Smooth muscle cell (in vitro differentiated cells): ENCODE measurements around the gene MED29. TPM values are rescaled to one million over a fixed set of nuclear protein-coding genes. Genes with fewer than 3 reads are reported as not detected.

Experiments
- DNase-seq: peaks from one replicate; lab custom pipeline; 2025; ENCODE audit not compliant: unreplicated experiment; lab: John Stamatoyannopoulos, UW
- H2AFZ ChIP-seq: fragments of 200-600 bp; sonication (generic); 2 replicates; pipeline ENCODE4 v1.6.0; 2016; ENCODE audit warnings: antibody characterized with exemption, low read depth, mild to moderate bottlenecking
- H3F3A ChIP-seq: fragments of 200-600 bp; sonication (generic); 2 replicates; pipeline ENCODE4 v1.6.0; 2017; ENCODE audit warnings: antibody characterized with exemption, low read depth
- H3K27ac ChIP-seq: fragments of 200-600 bp; sonication (generic); 2 replicates; pipeline ENCODE4 v1.5.1; 2016; ENCODE audit warnings: low read depth, mild to moderate bottlenecking
- H3K27me3 ChIP-seq: fragments of 200-600 bp; sonication (generic); 2 replicates; pipeline ENCODE4 v1.6.1; 2016; ENCODE audit warnings: low read depth, mild to moderate bottlenecking
- H3K36me3 ChIP-seq: fragments of 200-600 bp; sonication (generic); 2 replicates; pipeline ENCODE4 v1.5.1; 2016; ENCODE audit warnings: low read depth
- H3K4me1 ChIP-seq: fragments of 200-600 bp; sonication (generic); 2 replicates; pipeline ENCODE4 v1.5.1; 2016; ENCODE audit warnings: low read depth
- H3K4me2 ChIP-seq: fragments of 200-600 bp; sonication (generic); 2 replicates; pipeline ENCODE4 v1.6.0; 2016; ENCODE audit warnings: mild to moderate bottlenecking
- H3K4me3 ChIP-seq: fragments of 200-600 bp; sonication (generic); 2 replicates; pipeline ENCODE4 v1.5.1; 2016; ENCODE audit warnings: mild to moderate bottlenecking
- H3K79me2 ChIP-seq: fragments of 200-600 bp; sonication (generic); 2 replicates; pipeline ENCODE4 v1.6.0; 2016; ENCODE audit warnings: low read depth, mild to moderate bottlenecking
- H3K9ac ChIP-seq: fragments of 200-600 bp; sonication (generic); 2 replicates; pipeline ENCODE4 v1.6.0; 2016; ENCODE audit warnings: low read depth
- H3K9me3 ChIP-seq: fragments of 200-600 bp; sonication (generic); replicated peaks from 2 replicates; pipeline ENCODE4 v1.5.1; 2016; ENCODE audit warnings: low read depth
- H4K20me1 ChIP-seq: fragments of 200-600 bp; sonication (generic); 2 replicates; pipeline ENCODE4 v1.6.0; 2016; ENCODE audit warnings: low read depth
- WGBS: methylation state at CpG from one replicate; pipeline ENCODE4 v1.1.7; 2016; ENCODE audit warnings: low lambda C conversion rate; 5-methylcytosine and 5-hydroxymethylcytosine counted together
- polyA plus RNA-seq: library from polyadenylated mRNA; unstranded; fragments of >200 nt; fragmentation: Nextera tagmentation; extraction: Ambion mirVana; gene quantifications from 2 replicates; pipeline ENCODE4 v1.2.1, GENCODE V29; 2016
- total RNA-seq: library from RNA; depleted of rRNA; stranded (reverse); fragments of >200 nt; gene quantifications from 2 replicates; pipeline ENCODE4 v1.2.3, GENCODE V29; 2014
- TF ChIP-seq, protein P1 (sequence below): fragments of 200-600 bp; sonication (generic); IDR thresholded peaks from 2 replicates; pipeline ENCODE4 v1.5.1; 2017; ENCODE audit warnings: borderline replicate concordance, mild to moderate bottlenecking, antibody characterized with exemption; ENCODE audit not compliant: insufficient read depth, poor library complexity, severe bottlenecking

The MED29 gene
- total and polyA plus RNA-seq, 2 experiments from 2014 or later = 23.0 to 37.7 TPM

DNA sequence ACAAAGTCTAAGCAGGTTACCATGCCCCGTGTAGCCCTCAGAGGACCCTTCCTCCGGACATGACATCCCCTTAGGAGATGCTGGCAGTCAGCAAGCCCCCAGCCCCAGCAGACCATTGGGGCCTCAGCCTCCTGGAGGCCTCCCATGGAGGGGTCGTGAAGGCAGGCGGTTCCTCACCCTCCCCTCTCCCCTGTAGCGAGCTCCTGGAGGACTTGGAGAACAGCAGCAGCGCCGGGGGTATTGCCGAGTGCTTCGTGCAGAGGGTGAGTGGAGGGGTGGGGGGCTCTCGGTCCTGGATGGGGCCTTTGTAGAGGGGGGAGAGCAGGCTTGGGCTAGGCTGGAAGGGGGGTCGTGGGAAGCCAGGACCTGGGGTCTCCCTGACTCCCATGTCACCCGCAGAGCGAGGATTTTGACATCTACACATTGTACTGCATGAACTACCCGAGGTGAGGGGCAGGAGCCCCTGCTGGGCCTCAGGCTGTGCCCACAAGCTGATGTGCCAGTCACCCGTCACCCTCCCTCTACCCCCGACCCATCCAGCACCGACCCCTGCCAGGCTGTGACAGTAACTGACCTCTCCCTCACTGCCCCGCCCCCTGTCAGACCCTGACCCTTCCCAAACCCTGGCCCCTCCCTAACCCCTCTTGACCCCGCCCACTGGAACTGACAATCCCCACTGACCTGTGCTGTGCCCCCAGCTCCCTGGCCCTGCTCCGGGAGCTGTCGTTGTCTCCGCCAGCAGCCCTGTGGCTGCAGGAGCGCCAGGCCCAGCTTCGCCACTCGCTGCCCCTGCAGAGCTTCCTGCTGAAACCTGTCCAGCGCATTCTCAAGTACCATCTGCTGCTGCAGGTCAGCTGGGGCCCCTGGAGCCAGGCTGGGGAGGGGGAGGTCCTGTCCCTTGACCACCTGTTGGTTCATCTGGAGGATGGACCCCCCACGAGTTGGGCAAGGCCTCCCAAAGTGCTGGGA, 25.3 kb downstream of the MED29 start:
- Histone ChIP-seq H2AFZ (no peak overlapping the region), H3K27ac (no peak overlapping the region), H3K9ac (no peak overlapping the region), H3K4me2 (no peak overlapping the region), H4K20me1 (peaks cover 26% of the 10 kb centered on the region), H3K4me3 (no peak overlapping the region), H3K36me3 (no peaks in the 10 kb centered on the region), H3K4me1 (peaks cover 7% of the 10 kb centered on the region), H3K27me3 (no peaks in the 10 kb centered on the region), H3F3A (no peaks in the 10 kb centered on the region), H3K9me3 (no peaks in the 10 kb centered on the region), H3K79me2 (peaks cover 52% of the 10 kb centered on the region)
- WGBS = 91% methylated on average over 14 of the region's 27 CpGs
- TF ChIP-seq, protein P1, sequence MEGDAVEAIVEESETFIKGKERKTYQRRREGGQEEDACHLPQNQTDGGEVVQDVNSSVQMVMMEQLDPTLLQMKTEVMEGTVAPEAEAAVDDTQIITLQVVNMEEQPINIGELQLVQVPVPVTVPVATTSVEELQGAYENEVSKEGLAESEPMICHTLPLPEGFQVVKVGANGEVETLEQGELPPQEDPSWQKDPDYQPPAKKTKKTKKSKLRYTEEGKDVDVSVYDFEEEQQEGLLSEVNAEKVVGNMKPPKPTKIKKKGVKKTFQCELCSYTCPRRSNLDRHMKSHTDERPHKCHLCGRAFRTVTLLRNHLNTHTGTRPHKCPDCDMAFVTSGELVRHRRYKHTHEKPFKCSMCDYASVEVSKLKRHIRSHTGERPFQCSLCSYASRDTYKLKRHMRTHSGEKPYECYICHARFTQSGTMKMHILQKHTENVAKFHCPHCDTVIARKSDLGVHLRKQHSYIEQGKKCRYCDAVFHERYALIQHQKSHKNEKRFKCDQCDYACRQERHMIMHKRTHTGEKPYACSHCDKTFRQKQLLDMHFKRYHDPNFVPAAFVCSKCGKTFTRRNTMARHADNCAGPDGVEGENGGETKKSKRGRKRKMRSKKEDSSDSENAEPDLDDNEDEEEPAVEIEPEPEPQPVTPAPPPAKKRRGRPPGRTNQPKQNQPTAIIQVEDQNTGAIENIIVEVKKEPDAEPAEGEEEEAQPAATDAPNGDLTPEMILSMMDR = no peak
- no peak for DNase-seq

DNA sequence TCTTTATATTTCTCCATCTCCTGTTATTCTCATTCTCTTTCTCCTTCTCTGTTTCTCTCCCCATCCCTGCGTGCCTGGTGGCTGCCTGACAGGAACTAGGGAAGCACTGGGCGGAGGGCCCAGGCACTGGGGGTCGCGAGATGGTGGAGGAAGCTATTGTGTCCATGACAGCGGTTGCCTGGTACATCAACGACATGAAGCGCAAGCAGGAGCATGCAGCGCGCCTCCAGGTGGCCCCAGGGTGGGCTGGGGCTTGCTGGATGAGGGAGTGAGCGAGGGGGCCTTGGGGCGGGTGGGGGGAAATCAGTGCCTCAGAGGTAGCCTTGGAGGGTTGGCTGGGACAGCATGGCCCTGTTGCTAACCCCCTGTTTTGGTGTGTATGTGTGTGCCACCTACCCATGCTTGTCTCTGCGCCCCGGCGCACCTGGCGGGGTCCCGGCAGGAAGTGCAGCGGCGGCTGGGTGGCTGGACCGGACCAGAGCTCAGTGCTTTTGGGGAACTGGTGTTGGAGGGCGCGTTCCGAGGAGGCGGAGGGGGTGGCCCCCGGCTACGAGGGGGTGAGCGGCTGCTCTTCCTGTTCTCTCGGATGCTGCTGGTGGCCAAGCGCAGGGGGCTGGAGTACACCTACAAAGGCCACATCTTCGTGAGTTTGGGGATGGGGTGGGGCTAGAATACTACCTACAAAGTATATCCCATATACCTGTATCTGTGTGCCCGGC, 26.4 kb downstream of the MED29 start:
- peaks cover 7% of the 10 kb centered on the region for H3K4me1 ChIP-seq
- H3K27ac ChIP-seq = no peak overlapping the region
- H3K27me3 ChIP-seq = no peaks in the 10 kb centered on the region
- H3K9me3 ChIP-seq = no peaks in the 10 kb centered on the region
- H2AFZ ChIP-seq = no peak overlapping the region
- H4K20me1 ChIP-seq = peaks cover 26% of the 10 kb centered on the region
- no peaks in the 10 kb centered on the region for H3K36me3 ChIP-seq
- H3K9ac ChIP-seq = no peak overlapping the region
- TF ChIP-seq, protein P1 = no peak
- peaks cover under 1% of the 10 kb centered on the region for H3F3A ChIP-seq
- H3K4me2 ChIP-seq = no peak overlapping the region
- peaks cover 52% of the 10 kb centered on the region for H3K79me2 ChIP-seq
- H3K4me3 ChIP-seq = no peak overlapping the region
- DNase-seq = no peak
- WGBS = 96% methylated on average over 30 of the region's 30 CpGs

DNA sequence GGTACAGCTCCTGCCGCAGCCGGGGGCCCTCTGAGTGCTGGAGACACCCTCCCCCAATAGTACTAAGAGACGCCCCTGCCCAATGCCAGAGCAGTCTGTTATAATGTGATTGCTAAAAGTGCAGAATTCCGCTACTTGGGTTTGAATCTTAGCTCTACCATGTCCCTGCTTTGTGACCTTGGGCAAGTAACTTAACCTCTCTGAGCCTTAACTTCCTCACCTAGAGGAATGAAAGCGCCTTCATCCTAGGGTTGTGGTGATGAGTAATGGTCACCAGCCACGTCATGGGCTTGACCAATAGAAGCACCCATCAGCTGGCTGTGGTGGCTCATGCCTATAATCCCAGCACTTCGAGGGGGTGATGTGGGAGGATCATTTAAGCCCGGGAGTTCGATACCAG, 27.8 kb downstream of the MED29 start:
- H3K36me3 ChIP-seq = no peaks in the 10 kb centered on the region
- H3K4me3 ChIP-seq = no peak overlapping the region
- DNase-seq = no peak
- peaks cover 7% of the 10 kb centered on the region for H3K4me1 ChIP-seq
- H3F3A ChIP-seq = peaks cover 6% of the 10 kb centered on the region
- H3K79me2 ChIP-seq = peaks cover 42% of the 10 kb centered on the region
- no peak overlapping the region for H3K27ac ChIP-seq
- no peak overlapping the region for H3K9ac ChIP-seq
- H4K20me1 ChIP-seq = peaks cover 26% of the 10 kb centered on the region
- 96% methylated on average over 9 of the region's 9 CpGs for WGBS
- no peaks in the 10 kb centered on the region for H3K27me3 ChIP-seq
- H3K4me2 ChIP-seq = no peak overlapping the region
- TF ChIP-seq, protein P1 = no peak
- H2AFZ ChIP-seq = no peak overlapping the region
- no peaks in the 10 kb centered on the region for H3K9me3 ChIP-seq
